Stimulated activated CD4-positive, alpha-beta T cell treated with anti-CD3 and anti-CD28 coated beads, Interleukin-15, amount 100 ng/mL, for 48 hours (primary cell): Measurements from ENCODE around the gene SPINT3.

Source experiments
- DNase-seq, 2 donors: peaks; one replicate each; pipeline ENCODE4 v3.0.0-alpha.2; 2020; ENCODE audit warnings: low read depth in 2 of 2

SPINT3 gene

GRCh38 chr20:45515147-45515913, at the start of gene SPINT3:
Gene SPINT3, minus strand, starts transcription at chr20:45515622. Its CDS starts 14 bp downstream, at chr20:45515608.
- no peak for DNase-seq

- DNase-seq: no peak
These were observed 49.4 kb upstream of the SPINT3 start for GRCh38 chr20:45564760-45565276.

GRCh38 chr20:45555198-45555597, 39.8 kb upstream of the SPINT3 start:
- DNase-seq: no peak

- no peak for DNase-seq
These were observed 37.0 kb upstream of the SPINT3 start for GRCh38 chr20:45552456-45552855.

DNA sequence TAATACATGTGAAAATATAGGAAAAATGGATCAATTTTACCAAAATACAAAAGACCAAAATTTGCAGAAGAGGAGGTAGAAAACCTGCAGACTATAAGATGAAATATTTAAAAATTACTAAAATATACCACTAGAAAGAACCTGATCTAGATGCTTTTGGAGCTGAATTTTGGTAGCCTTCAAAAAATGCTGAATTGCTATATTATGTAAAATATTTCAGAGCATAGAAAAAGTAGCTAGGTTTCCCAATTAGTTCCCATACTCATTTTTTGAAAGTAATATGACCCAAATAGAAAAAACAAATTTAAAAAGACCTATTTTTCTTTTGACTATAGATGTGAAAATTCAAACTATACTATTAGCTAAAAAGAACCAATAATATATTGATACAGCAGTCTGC, 35.3 kb upstream of the SPINT3 start:
- DNase-seq: no peak

GRCh38 chr20:45548410-45548809, 33.0 kb upstream of the SPINT3 start:
- no peak for DNase-seq

- no peak for DNase-seq
These were observed 31.9 kb upstream of the SPINT3 start, which contains the start of gene EPPIN for GRCh38 chr20:45547206-45547770. Gene EPPIN, minus strand, starts transcription at chr20:45547401. Its CDS starts 44 bp downstream, at chr20:45547357.

- DNase-seq: no peak
These were observed 30.5 kb upstream of the SPINT3 start for GRCh38 chr20:45545754-45546453.

DNA sequence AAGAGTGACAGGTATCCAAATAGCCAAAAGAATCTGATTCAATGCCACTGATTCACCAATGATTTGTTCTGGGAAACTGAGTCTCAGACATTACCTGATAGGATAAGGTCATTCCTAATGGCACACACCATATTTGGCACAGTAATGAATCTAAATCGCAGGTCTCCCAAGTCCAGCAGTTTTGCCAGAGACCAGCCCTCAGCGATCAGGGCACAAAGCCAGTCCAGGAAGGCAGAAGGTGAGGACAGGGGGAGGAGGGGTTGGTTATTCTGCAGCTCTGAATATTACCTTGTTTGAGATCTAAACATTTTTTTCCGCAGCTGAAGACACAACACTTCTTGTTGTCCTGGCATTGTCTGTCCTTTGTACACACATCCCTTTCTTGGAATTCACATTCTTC, 29.9 kb upstream of the SPINT3 start:
- no peak for DNase-seq

DNA sequence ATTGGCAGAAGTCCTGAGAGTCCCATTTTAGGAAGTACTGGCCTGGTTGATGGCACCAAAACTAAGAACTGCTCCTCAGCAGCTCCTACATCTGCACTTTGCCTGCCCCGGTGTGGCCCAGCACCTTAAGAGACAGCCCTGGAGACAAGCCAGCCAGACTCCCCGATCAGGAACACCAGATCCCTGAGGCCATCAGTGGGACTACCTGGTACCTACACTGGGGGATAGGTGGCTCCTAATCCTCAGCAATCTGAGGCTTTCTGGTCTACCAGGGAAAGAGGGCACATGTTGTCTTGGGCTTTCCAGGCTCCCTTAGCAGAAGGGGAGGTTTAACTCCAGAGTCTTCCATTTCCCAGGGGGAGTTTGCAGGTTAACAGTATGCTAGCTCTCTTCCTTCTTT, 24.0 kb upstream of the SPINT3 start, which contains the start of gene WFDC6:
TSS of gene WFDC6 (minus strand) at position 101 of the 400 bp plus-strand sequence. CDS start at position 26, 75 bp downstream.
- DNase-seq: no peak

GRCh38 chr20:45538209-45538799, 22.9 kb upstream of the SPINT3 start:
- no peak for DNase-seq

GRCh38 chr20:45527294-45527693, 11.9 kb upstream of the SPINT3 start:
- DNase-seq: no peak

DNA sequence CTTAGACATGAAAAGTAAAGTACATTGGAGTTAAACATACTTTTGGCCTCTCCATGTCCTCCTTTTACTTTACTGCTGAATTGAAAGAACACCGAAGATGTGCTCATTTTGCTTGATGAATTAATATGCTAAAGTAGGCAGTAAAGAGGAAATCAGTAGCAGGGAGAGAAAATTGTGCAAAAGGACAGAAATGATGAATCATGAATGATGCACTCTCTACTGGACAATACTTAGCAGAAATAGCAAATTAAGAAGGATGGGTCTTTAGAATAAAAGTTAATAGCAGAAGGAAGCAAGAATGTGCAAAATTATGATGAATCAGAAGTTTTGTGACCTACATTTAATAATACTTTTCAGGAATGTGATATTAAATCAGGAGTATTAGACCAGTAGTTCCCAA, 8.4 kb upstream of the SPINT3 start:
- no peak for DNase-seq

DNA sequence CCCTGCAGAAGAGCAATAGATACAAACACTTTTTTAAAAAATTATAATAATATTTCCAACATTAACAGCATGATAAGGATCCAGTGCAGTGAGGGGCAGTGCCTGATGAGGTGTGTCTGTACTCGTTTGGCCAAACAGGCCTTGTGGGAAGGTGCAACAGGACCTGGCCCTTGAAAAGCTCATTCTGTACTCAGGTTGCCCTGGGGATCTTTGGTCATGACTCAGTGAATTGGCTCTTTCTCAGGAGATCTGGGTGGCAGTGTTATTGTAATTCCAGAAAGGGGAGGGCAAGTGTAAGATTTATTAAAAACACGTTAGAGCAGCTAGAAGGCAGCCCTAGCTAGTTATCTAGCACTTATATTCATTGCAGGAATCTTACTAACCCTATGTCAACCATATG, 2.9 kb upstream of the SPINT3 start:
- DNase-seq: no peak

DNA sequence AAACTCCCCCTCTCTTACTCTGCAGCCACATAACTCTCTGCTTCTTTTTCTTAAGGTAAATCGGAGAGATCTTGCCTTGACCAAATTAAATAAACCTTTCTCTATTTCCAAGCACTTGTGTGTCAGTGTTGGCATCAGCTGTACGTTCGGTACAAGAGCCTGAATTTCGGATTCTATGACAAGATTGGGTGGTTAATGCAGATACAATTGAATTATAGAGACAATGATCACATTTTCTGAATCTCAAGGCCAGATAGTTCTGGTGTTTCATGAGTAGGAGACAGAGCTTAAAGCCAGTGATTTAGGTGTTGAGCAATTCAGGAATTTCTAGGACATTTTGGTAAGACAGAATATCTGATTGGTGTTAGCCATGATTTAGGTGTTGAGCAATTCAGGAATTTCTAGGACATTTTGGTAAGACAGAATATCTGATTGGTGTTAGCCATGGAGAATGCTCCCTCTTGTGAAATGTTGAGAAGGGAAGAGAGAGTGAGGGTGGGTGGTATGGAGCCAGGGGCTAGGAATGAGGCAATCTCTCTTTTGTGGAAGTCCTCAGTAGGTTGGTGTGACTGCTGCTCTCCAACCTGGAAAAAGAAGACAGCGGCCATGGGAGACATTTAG, 5.1 kb downstream of the SPINT3 start:
- no peak for DNase-seq

DNA sequence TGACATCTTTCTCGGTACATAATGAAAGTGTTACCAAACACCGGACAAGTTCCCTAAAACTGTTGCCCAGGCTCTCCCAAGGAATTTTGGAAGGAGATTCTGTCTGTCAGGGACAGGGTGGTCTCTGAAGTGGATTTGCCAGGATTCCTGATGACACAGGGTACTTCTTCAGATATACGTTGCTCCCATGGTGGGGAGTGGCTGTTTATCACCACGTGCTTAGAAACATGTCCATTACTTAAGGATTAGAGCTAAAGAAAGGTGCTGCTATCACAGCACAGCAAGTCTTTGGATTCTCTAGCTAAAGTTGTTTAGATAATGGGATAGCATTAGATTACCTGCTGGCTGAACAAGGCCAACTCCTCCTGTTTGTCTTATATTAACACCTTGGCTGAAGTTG, 6.3 kb downstream of the SPINT3 start:
- no peak for DNase-seq

DNA sequence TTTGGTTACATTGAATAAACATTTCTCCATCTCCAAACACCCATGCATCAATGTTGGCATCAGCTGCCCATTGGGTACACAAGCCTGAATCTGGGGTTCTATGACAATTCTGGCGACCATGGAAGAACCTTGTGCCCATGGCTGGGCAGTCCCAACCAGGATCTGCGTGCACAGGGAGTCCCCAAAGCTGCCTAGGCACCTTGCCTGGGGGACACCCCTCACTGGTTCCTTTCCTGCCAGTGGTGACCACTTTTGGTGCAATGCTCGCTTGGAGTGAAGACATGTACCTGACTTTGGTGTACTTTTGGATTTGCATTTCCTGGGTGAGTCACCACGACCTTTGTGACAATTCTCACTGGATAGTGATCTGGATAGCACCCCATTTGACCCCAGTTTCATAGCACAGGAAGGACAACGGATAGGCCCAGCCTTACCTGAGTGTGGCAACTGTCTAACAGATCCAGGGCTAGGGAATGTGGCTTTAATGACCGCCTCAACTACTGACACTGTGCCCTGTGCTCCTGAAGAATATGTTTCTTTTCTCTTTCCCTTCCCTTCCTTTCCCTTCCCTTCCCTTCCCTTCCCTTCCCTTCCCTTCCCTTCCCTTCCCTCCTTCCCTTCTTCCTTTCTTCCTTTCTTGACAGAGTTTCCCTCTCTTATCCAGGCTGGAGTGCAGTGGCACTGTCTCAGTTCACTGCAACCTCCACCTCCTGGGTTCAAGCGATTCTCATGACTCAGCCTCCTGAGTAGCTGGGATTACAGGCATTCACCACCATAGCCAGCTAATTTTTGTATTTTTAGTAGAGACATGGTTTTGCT, 7.1 kb downstream of the SPINT3 start:
- no peak for DNase-seq

DNA sequence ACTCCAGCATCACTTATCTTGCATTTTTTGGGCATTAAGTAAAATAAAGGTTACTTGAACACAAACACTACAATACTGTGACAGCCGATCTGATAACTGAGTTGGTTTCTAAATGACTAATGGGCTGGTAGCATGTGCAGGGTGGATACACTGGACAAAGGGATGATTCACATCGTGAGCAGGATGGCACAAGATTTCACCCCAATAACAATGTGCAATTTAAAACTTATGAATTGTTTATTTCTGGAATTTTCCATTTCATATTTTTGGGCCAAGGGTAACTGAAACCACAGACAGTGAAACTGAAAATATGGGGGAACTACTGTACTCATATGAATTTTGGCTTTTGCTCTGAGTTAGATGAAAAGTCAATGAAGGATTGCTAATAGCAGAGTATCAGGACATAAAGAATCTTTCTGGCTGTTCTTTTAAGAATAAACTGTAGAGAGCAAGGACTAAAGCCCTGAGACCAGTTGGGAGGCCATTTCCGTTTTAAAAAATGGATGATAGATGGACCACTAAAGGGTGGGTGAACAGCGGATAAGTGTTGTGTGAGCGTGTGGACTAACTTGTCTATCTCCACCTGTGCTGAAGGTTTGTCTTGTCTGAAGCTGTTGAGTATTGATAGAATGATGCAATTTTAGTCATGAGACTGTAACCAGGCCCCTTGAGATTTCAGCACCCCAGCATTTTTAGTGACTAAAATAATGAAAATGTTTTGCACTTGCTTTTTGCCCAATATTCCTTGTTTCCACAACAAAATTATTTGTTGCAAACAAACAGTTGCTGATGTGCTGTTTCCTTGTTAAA, 8.2 kb downstream of the SPINT3 start:
- DNase-seq: no peak

- DNase-seq: no peak
These were observed 9.0 kb downstream of the SPINT3 start for GRCh38 chr20:45506398-45506797.

- DNase-seq: no peak
These were observed 12.0 kb downstream of the SPINT3 start for GRCh38 chr20:45503403-45503802.
